GM19193 (cell line): ENCODE results near the gene ABCC4.

Experiments
- POLR2A ChIP-seq: IDR thresholded peaks from 4 replicates; pipeline ENCODE4 v1.6.1; 2011; ENCODE audit not compliant: insufficient read depth, insufficient read length; ENCODE audit errors: extremely low read depth

Gene ABCC4

DNA sequence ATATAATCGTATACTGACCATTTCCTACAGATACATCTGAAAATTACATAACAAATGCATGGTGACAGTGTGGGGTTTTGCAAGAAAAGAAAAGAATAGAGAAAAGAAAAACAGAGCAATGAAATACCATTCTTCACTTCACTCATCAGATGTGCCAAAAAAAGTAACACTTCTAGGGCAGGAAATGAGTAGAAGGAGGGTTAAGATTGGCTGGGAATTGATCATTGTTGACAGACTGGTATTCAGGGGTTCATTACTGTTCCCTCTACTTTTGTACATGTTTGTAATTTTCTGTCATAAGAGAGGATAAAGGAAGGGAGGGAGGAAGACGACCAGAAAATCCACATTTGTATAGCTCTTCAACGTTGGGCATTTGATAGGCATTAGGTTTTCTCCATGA is 31.5 kb downstream of the ABCC4 start:
- no peak for TF ChIP-seq POLR2A

DNA sequence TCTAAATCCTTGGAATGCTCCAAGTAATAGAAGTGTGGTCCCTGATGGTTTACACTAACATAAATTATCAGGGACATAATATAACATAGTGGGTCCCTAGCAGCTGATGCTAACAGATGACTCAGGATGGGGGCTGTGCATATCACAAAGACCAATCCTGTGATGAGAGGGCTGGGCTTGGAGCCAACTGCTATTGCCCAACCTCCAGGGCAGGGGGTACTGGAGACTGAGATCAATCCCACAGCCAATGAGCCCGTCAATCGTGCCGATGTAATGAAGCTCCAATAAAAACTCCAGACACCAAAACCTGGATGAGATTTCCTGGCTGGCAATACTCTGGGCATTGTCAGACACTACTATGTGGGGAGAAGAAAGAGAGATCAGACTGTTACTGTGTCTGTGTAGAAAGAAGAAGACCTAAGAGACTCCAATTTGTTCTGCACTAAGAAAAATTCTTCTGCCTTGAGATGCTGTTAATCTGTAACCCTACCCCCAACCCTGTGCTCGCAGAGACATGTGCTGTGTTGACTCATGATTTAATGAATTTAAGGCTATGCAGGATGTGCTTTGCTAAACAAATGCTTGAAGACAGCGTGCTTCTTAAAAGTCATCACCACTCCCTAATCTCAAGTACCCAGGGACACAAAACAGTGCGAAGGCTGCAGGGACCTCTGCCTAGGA is 33.4 kb downstream of the ABCC4 start:
- TF ChIP-seq POLR2A, result no peak

DNA sequence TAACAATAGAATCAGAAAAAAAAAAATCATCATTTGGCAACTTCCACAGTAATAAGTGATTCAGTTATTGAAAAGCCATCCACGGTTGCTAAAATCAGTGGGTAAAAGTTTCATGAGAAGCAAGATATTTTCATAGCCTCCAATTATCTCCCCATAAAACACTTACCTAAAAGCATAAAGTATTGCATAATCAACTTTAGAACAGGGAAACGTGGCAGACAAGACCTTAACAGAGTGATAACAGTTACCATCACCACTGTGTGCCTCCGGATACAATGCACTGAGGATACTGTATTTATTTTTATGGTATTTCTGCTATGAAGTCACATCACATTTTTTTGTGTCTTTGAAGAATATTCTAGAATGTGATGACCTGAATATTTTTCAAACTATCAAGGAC is 37.0 kb downstream of the ABCC4 start:
- TF ChIP-seq POLR2A, result no peak

DNA sequence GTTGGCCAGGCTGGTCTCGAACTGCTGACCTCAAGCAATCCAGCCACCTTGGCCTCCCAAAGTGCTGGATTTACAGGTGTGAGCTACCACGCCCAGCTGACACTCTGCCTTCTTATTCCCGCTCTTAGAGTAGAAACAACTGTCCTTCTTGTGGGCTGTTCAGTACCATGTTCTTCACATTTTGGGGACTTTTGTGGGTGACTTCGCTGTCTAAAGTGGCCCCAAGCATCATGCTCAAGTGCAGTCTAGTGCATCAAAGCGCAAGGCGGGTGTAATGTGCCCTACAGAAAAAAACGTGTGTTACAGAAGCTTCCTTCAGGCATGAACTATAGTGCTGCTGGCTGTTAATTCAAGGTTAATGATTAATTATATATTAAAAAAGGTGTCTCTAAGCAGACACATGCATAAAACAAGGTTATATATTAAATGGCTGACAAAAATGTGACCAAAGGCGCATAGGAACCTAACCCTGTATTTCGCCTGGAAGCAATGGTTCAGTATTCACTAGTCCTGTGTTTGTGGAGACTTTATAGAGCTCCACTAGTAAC is 38.3 kb downstream of the ABCC4 start:
- no peak for TF ChIP-seq POLR2A

DNA sequence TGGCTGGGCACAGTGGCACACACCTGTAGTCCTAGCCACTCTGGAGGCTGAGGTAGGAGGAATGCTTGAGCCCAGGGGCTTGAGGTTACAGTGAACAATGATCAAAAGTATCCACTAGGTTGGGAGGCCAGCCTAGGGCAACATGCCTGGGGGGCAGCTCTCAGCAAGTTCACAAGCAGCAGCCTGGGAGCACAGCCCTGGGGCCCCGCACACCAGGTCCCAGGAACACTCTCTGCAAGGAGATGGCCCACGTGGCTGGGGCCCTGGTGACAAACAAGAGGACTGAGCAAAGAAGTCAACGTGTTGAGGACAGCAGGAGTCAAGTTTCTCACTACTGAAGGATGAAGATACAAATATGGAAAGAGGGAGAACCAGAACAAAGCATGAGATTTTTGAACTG is 39.3 kb downstream of the ABCC4 start:
- TF ChIP-seq POLR2A, result no peak

DNA sequence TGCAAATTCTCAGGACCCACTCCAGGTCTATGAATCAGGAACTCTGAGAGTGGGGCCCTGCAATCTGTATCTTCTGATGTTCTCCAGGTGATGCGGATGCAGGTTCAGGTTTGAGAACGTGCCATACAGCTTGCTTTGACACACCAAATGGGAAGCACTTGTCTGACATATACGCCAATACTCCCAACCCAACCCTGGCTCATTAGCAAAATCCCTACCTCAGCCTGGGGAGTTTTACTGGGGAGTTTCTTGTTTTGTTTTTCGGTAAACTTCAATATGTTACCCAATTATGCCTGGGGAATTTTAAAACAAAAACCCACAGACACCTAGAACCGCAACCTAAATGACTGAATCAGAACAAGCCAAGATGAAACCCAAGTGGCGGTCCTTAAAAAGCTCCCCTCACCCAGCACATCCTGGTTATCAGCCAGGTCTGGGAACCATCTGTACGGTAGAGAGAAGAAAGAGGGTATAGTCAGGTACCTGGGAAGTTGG is 41.2 kb downstream of the ABCC4 start:
- TF ChIP-seq POLR2A, result no peak

DNA sequence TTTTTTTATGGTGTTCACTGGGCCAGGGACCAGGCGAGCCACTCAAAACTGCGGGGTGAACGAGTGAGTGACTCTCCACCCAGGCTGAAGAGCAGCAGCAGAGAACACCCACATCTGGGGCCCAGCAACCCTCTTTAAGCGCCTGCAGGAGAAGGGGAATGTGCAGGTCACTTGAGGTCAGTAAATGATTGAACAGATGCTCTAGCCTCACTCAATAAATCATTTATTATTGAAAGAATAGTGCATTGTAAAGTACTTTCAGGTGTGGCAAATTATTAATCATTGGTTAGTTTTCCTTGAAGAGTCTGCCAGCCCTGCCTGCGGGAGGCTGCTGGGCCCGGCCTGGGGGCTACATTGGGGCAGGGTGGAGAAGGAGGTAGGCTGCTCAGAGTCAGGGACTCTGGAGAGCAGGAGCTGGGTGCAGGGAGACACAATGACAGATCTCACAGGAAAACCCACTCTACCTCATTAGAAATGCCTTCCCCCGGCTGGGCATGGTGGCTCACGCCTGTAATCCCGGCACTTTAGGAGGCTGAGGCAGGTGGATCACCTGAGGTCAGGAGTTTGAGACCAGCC is 42.5 kb downstream of the ABCC4 start:
- no peak for TF ChIP-seq POLR2A

DNA sequence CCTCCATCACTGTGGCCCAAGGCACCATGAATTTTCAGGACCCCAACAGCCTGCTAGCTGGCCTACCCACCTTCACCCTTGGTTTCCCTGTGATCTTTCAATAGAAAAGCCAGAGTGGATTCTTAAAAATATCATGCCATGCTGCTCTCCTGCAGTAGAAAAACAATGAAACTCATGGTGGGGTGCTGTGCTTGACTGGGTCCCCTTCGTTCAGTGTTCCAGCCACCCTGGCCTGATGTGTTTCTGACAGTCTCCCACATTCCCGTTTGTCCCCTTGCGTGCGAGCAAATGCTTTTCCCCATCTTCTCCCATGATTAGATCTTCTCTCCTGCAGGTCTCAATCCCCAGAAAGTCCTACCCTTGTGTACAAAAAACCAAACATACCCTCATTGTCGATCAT is 43.2 kb downstream of the ABCC4 start:
- no peak for TF ChIP-seq POLR2A

DNA sequence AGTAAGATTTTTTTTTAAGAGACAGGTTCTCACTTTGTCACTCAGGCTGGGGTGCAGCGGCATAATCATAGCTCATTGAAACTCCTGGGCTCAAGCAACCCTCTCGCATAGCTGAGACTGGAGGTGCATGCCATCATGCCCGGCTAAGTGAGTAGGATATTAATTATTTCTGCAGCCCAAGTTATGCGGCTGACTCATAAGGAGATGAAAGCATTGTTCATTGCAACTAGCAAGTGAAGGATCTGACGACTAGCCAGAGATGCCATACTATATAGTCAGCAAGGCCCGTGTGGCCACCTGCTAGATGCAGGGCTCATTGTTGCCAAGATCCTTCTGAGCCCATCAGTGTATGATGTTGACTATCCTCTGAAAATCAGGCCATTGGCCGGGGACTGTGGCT is 45.2 kb downstream of the ABCC4 start:
- TF ChIP-seq POLR2A, result no peak

DNA sequence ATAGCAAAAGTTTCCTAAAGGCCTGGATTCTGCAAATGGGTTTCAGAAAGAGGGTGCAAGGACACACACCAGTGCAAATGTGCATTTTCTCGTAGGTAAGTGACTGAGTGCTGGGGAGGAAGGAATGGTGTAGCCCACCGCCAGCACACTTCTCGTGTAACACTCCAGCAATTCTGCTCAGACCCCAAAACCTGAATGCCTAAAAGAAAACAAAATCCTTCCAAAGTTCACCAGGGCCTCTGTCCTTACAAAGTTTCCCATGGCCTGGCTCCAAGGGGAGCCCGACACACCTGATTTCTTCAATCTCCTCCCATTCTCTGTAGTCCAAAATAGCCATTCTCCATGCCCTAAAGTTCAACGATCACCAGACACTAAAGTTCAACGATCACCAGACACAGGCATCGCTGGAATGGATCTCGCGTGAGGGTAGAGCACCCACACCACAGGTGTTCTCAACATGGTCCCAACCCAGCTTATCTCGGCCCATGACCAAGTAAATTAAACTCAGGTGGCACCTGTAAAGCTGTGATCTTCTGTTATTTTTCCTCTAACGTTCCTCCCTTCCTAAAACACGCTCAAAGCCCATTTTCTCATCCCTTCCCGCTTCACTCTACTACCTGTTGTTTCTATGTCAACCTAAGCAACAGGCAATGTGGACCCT is 46.0 kb downstream of the ABCC4 start:
- no peak for TF ChIP-seq POLR2A

DNA sequence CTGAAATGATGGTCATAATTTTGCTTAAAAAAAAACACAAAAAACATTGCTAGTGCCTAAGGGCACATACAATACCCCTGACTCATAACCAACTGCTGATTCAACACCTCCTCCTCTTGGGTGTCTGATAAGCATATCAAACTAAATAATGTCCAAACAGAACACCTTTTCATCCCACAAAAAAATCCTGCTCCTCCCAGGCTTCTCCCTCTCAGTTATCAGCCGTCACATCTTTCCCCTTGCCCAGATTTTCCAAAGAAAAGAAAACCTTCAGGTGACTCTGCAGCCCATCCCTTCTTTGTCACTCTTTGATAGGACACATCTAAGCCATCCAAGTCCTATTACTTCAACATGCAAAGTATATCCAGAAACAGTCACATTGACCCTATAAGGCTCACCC is 46.9 kb downstream of the ABCC4 start:
- TF ChIP-seq POLR2A, result no peak

DNA sequence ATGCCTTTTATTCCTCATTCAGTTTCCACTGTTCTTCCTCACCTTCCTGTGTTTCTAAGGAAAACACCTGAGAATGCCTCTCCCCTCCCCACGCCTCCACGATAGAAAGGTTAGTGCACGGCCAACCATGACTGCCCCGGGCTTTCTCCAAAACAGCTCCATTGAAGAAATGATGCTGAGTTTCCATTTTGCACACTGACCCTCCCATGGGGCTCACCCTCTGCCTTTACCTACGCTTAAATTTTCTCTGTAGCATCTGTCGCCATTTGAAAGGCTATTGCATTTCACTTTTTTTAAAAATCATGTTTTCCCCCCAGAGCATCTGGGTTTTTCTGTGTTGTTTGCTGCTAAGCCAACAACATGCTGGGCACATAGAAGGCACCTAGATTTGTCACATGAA is 48.2 kb downstream of the ABCC4 start:
- TF ChIP-seq POLR2A, result no peak

DNA sequence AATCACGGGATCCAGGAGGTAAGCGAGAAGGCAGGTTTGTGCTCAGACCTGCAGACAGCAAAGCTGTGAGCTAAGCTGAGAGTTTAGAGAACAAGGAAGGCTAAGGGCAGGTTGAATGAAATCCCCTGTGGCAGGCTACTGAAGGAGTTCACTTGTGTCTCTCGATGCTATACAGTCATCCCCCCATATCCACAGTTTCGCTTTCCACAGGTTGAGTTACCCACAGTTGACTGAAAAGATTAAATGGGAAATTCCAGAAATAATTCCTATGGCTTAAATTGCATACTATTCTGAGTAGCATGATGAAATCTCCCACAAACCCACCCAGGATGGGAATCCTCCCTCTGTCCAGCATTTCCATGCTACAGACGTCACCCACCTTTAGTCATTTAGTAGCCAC is 49.6 kb downstream of the ABCC4 start:
- no peak for TF ChIP-seq POLR2A

DNA sequence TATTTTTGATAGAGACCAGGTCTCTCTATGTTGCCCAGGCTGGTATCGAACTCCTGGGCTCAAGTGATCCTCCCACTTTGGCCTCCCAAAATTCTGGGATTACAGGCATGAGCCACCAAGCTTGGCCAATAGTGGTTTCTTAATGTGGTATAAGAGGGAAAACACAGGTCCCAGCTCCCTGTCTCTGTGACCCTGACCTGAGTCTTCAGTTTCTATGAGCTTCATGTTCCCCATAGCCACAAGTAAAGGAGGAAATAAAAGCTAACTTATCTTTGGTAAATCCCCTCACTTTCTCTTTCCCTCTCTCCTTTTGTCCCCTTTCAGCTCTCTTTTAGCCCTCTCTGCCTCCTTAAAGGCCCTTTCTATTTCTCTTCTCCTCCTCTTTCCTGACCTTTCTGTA is 50.3 kb downstream of the ABCC4 start:
- no peak for TF ChIP-seq POLR2A

DNA sequence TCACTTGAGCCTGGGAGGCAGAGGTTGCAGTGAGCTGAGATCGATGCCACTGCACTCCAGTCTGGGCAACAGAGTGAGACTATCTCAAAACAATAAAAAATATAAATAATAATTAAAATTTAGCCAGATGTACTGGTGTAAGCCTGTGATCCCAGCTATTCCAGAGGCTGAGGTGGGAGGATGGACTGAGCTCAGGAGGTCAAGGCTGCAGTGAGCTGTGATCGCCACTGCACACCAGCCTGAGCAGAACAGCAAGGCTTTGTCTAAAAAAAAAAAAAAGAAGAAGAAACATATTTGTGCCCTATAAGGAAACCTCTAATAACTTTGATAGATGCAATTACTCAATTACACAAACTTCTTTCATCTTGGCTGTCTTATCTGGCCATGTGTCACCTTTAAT is 52.3 kb downstream of the ABCC4 start:
- no peak for TF ChIP-seq POLR2A

DNA sequence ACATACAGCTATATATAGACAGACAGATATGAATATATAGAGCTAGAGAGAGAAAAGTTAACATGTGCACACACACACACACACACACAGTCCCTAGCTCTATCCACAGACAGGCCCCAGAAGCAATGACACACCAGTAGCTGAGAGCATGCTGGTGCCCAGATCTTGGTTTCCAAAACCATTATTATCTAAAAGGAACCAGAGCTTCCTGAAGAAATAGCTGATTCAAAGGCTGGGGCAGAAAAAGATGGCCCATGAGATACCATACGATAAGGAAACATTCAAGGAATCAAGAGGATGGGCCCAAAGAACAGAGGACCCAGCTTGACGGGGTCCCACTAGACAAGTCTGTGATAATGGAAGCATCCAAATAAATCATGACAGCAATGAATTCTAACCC is 53.4 kb downstream of the ABCC4 start:
- TF ChIP-seq POLR2A, result no peak

DNA sequence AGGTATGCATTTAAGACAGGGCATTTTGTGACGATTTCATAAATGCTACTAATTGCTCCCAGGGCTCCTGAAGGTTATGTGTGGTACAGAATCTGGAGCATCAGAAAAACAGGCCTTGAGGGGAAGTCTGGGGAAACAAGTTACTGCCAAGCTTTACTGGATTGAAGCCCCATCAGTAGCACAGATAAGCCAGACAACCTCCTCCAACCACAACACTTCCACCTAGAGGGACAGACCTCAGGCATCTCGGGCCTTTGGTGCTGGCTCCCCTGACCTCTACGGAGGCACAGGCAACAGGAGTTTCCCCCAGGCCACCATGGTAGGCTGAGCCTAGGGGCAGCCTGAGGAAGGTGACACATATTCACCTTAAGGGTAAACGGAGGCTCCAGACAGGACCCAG is 54.1 kb downstream of the ABCC4 start:
- TF ChIP-seq POLR2A, result no peak
